PFSK-1 (cell line): ENCODE results near the gene TNS1.

Experiments
- FOXP2 ChIP-seq: optimal IDR thresholded peaks from 2 replicates; pipeline ENCODE3; 2011; ENCODE audit warnings: borderline replicate concordance, control low read depth, inconsistent platforms; ENCODE audit not compliant: insufficient read depth; ENCODE audit errors: extremely low read length, extremely low read depth
- POLR2AphosphoS5 ChIP-seq: IDR thresholded peaks from 2 replicates; pipeline ENCODE4 v1.6.1; 2012; ENCODE audit warnings: low read depth, mild to moderate bottlenecking, control low read depth, low read length, moderate library complexity
- SIN3A ChIP-seq: IDR thresholded peaks from 2 replicates; pipeline ENCODE4 v1.6.1; 2012; ENCODE audit warnings: mild to moderate bottlenecking, low read length, moderate library complexity, borderline replicate concordance; ENCODE audit not compliant: insufficient read depth
- TAF1 ChIP-seq: IDR thresholded peaks from 2 replicates; pipeline ENCODE4 v1.6.1; 2012; ENCODE audit warnings: low read length, control low read depth, borderline replicate concordance; ENCODE audit not compliant: insufficient read depth
- TF ChIP-seq, protein P1 (sequence below), 2 experiments: IDR thresholded peaks; 2 replicates each; pipeline versions ENCODE4 v1.6.1 to v1.8.0; 2011 to 2012; ENCODE audit warnings: low read depth in 2 of 2, low read length in 2 of 2, control low read depth in 1 of 2, inconsistent platforms in 1 of 2, mild to moderate bottlenecking in 1 of 2, moderate library complexity in 1 of 2; ENCODE audit not compliant: insufficient read depth in 1 of 2

DNA sequence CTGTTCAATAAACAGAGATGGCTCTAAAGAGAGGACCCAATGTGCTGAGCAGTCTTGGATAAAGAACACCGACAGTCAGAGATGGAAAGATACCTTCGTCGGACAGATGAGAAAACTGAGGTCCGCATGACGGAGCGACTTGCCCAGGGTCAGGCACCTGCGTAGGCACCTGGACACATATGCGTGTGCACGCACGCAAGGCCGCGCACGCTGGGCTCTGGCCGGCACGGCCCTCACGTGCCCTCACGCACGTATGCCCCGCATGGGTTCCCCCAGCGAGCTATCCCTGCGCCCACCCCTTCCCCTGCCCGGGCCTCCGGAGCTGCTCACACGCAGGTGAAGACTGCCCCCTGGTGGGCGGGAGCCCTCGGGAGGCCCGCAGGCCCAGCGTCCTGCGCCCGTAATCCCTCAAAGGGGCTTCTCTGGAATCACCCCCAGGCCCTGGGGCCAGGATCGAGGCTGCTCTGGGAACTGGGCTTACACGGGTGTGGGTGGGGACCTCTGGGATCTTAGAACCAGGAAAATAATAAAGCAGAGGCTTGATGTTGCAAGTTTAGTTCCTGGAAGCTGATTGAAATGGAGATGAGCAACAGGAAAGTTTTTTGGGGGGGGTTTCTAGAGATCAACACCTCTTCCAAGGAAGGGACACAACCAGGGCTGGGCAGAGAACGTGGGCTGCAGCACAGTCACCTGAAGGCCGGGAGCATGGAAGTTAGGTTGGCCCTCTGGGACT, 246.3 kb downstream of the TNS1 start:
- no peak for TF ChIP-seq POLR2AphosphoS5
- no peak for TF ChIP-seq SIN3A
- TF ChIP-seq, protein P1, sequence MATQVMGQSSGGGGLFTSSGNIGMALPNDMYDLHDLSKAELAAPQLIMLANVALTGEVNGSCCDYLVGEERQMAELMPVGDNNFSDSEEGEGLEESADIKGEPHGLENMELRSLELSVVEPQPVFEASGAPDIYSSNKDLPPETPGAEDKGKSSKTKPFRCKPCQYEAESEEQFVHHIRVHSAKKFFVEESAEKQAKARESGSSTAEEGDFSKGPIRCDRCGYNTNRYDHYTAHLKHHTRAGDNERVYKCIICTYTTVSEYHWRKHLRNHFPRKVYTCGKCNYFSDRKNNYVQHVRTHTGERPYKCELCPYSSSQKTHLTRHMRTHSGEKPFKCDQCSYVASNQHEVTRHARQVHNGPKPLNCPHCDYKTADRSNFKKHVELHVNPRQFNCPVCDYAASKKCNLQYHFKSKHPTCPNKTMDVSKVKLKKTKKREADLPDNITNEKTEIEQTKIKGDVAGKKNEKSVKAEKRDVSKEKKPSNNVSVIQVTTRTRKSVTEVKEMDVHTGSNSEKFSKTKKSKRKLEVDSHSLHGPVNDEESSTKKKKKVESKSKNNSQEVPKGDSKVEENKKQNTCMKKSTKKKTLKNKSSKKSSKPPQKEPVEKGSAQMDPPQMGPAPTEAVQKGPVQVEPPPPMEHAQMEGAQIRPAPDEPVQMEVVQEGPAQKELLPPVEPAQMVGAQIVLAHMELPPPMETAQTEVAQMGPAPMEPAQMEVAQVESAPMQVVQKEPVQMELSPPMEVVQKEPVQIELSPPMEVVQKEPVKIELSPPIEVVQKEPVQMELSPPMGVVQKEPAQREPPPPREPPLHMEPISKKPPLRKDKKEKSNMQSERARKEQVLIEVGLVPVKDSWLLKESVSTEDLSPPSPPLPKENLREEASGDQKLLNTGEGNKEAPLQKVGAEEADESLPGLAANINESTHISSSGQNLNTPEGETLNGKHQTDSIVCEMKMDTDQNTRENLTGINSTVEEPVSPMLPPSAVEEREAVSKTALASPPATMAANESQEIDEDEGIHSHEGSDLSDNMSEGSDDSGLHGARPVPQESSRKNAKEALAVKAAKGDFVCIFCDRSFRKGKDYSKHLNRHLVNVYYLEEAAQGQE (IDR thresholded peaks at IDR 0.05; ENCODE audit: insufficient read depth in 1 of 2, low read depth in 2 of 2, low read length in 2 of 2): no peak
- TF ChIP-seq FOXP2: no peak
- TF ChIP-seq TAF1: no peak
